Heart left ventricle (tissue), 13 donors: ENCODE data around the gene UGT2A1.
A peak's percentile ranks its signal among the peaks of the same experiment; 100 is the strongest.

Experiments
- POLR2A ChIP-seq, 2 donors: fragments of 450-650 bp; IDR thresholded peaks; one replicate each; pipeline ENCODE4 v1.6.1; 2017; ENCODE audit warnings: antibody characterized with exemption in 2 of 2, mild to moderate bottlenecking in 2 of 2, moderate library complexity in 2 of 2
- TF ChIP-seq, protein P1 (sequence below), 12 donors: fragments of 200-600 bp; sonication (generic) in 4 of 12; IDR thresholded peaks; one replicate each; pipeline versions ENCODE4 v1.5.0 to v1.8.0; 2018 to 2022; ENCODE audit warnings: antibody characterized with exemption in 12 of 12, mild to moderate bottlenecking in 5 of 12
- donor health status: ischemic (EF 13 %, LVEDD 7.1; RV severe dilation, severe dysfunction).
- donor health status: DM: no; HTN: yes; CAD: no.
- donor health status: DM: no; HTN: no; CAD: no.
- donor health status: ischemic (EF 25% LVEDD 6.9; RV normal size, moderate dysfunction).
- donor health status: ischemic (EF 25% LVEDD 5.7; RV mildly dilated, moderate dysfunction).
- donor health status: ischemic (EF 35%, LVEDD 5.7; RV mildly dilated, moderate dysfunction).
- donor health status: nonischemic (EF 11% LVEDD 7.7; RV severe dilation, severe dysfunction).
- donor health status: DM: yes; HTN: yes; CAD: no.
- donor health status: PGD.
- donor health status: ischemic (EF 29% LVEDD 5.4; RV normal size, mild dysfunction).
- donor health status: nonischemic (EF 23%, LVEDD 6.1; RV moderate dilation, normal function).

- TF ChIP-seq, protein P1, sequence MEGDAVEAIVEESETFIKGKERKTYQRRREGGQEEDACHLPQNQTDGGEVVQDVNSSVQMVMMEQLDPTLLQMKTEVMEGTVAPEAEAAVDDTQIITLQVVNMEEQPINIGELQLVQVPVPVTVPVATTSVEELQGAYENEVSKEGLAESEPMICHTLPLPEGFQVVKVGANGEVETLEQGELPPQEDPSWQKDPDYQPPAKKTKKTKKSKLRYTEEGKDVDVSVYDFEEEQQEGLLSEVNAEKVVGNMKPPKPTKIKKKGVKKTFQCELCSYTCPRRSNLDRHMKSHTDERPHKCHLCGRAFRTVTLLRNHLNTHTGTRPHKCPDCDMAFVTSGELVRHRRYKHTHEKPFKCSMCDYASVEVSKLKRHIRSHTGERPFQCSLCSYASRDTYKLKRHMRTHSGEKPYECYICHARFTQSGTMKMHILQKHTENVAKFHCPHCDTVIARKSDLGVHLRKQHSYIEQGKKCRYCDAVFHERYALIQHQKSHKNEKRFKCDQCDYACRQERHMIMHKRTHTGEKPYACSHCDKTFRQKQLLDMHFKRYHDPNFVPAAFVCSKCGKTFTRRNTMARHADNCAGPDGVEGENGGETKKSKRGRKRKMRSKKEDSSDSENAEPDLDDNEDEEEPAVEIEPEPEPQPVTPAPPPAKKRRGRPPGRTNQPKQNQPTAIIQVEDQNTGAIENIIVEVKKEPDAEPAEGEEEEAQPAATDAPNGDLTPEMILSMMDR (IDR thresholded peaks at IDR 0.05) = peak in 8 of 12 donors; percentile 4 to 49 (median 24)
- no peak for TF ChIP-seq POLR2A (IDR thresholded peaks at IDR 0.05)
Observed at GRCh38 chr4:69617083-69617694, 35.9 kb downstream of the UGT2A1 start.
